Measurements from ENCODE around the gene FGF18. TPM values are rescaled to one million over a fixed set of nuclear protein-coding genes. Genes with fewer than 3 reads are reported as not detected.
"Not testable (repeated sequence)": the region's sequence is repeated elsewhere in the genome, so short reads cannot be mapped to it uniquely, and the experiment has no call there.

Gene FGF18, protein sequence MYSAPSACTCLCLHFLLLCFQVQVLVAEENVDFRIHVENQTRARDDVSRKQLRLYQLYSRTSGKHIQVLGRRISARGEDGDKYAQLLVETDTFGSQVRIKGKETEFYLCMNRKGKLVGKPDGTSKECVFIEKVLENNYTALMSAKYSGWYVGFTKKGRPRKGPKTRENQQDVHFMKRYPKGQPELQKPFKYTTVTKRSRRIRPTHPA
- total RNA-seq (2014; rRNA removed; shearing (Covaris generic)) = not detected in 2 replicates
- 0.09 TPM in 2 replicates for polyA plus RNA-seq (2016; fragmentation: Nextera tagmentation; extraction: Ambion mirVana)

DNA sequence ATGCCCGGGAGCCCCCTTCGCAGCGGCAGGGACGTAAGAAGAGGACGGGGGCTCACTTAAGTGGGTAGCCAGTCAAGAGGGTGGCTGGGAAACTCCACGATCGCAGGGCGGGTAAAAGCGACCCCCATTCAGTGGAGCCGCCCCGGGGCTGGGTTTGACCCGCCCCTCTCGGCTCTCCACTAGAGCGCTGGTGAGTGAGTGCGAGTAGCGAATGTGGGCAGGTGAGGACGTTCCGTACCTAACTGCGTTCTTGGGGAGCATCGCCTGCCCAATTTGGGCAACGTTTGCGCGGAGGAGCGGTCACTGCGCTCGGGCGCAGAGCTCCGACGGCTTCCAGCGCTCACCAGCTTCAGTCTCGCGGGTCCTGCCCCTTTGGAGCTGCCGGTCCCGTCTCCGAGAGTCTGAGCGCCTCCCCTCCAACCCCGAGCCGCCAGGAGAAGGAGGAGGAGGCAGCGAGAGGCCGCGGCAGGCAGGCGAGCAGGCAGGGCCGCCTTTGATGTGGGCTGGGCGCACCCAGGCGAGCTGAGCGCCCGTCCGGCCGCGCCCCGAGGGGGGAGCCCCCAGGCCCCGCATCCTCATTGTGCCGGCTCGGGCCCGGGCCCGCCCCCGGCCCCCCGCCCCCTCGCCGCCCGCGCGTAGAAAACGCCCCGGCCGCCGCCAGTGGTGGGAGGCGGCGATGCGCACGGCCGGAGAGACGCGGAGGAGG is at the start of gene FGF18:
FGF18 (plus strand) TSS at position 666 of the 706 bp plus-strand sequence. CDS start 553 bp downstream, outside the sequence.
- no peaks in the 10 kb centered on the region for H3K9me2 ChIP-seq (ENCODE audit: insufficient read depth)
- no peak for TF ChIP-seq EZH2 (IDR thresholded peaks at IDR 0.05; ENCODE audit: insufficient read depth, poor library complexity, severe bottlenecking)
- no peak for TF ChIP-seq EZH2phosphoT487 (IDR thresholded peaks at IDR 0.05; ENCODE audit: insufficient read depth, low read depth)
- no peaks in the 10 kb centered on the region; the same call in 1 of the 2 replicates for H4K20me1 ChIP-seq (ENCODE audit: insufficient read depth)
- in situ Hi-C loops (cut with MboI) = loop anchor here (10.0 to 25.0 kb wide), 3 partner anchors 418 to 618 kb away; no protein-coding TSS in a partner anchor
- peak; percentile 68 for DNase-seq
- 1 to 4% methylated on average over 33 to 46 of the region's 74 CpGs for WGBS, 2 experiments (ENCODE audit: low coverage in 1 of 2, low lambda C conversion rate in 2 of 2, missing lambda C conversion rate in 2 of 2)
- no peak within 1 kb of the TSS for H3K27ac ChIP-seq
- no peaks in the 10 kb centered on the region for H3K79me2 ChIP-seq (ENCODE audit: insufficient read depth)
- peaks cover 44% of the 10 kb centered on the region for H3F3A ChIP-seq (ENCODE audit: insufficient read depth)
- no peak within 1 kb of the TSS for H3K9ac ChIP-seq
- no peaks in the 10 kb centered on the region for H3K9me3 ChIP-seq (ENCODE audit: low read depth)
- H2AFZ ChIP-seq = 0 out of 2 replicates have a peak within 1 kb of the TSS, but pooled peaks have one; percentile 18
- no peaks in the 10 kb centered on the region for H3K27me3 ChIP-seq (replicated peaks; ENCODE audit: insufficient read depth)
- H3K36me3 ChIP-seq (ENCODE audit: low read depth) = peaks cover 5% of the 10 kb centered on the region; the same call in 1 of the 2 replicates
- H3K4me3 ChIP-seq = peak within 1 kb of the TSS; percentile 63
- peak within 1 kb of the TSS; percentile 75 for H3K4me2 ChIP-seq (ENCODE audit: unreplicated experiment)
- H3K4me1 ChIP-seq (ENCODE audit: insufficient read depth) = 0 out of 2 replicates have a peak, but pooled peaks cover 6% of the 10 kb centered on the region

DNA sequence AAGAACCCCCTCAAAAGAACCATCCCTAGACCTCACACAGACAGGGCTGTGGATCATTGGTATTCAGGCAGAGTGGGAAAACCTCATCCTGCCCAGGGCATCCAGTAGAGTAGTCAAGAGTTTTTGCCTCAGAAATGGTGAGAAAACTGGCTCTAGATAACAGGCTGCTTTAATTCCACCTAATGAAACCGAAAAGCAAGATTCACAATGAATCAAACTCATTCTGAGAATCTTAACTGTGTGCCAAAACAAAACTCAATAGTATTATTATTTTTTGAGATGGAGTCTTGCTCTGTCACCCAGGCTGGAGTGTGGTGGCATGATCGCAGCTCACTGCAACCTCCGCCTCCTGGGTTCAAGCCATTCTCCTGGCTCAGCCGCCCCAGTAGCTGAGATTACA is 49.5 kb upstream of the FGF18 start:
- no peak for TF ChIP-seq EZH2phosphoT487 (IDR thresholded peaks at IDR 0.05; ENCODE audit: insufficient read depth, low read depth)
- Histone ChIP-seq H3K4me1 (ENCODE audit: insufficient read depth) (no peaks in the 10 kb centered on the region), H4K20me1 (ENCODE audit: insufficient read depth) (no peaks in the 10 kb centered on the region), H3K27me3 (replicated peaks; ENCODE audit: insufficient read depth) (no peaks in the 10 kb centered on the region; the same call in 1 of the 2 replicates), H3K9ac (no peak overlapping the region), H3K9me3 (ENCODE audit: low read depth) (no peaks in the 10 kb centered on the region), H2AFZ (no peak overlapping the region), H3K79me2 (ENCODE audit: insufficient read depth) (no peaks in the 10 kb centered on the region), H3F3A (ENCODE audit: insufficient read depth) (no peaks in the 10 kb centered on the region), H3K4me3 (no peak overlapping the region), H3K9me2 (ENCODE audit: insufficient read depth) (no peaks in the 10 kb centered on the region), H3K4me2 (ENCODE audit: unreplicated experiment) (no peak overlapping the region), H3K36me3 (ENCODE audit: low read depth) (no peaks in the 10 kb centered on the region), H3K27ac (no peak overlapping the region)
- in situ Hi-C loops (cut with MboI) = no loop called here
- DNase-seq = no peak
- WGBS, 2 experiments (ENCODE audit: low coverage in 1 of 2, low lambda C conversion rate in 2 of 2, missing lambda C conversion rate in 2 of 2) = 59 to 79% methylated on average over 4 of the region's 4 CpGs

DNA sequence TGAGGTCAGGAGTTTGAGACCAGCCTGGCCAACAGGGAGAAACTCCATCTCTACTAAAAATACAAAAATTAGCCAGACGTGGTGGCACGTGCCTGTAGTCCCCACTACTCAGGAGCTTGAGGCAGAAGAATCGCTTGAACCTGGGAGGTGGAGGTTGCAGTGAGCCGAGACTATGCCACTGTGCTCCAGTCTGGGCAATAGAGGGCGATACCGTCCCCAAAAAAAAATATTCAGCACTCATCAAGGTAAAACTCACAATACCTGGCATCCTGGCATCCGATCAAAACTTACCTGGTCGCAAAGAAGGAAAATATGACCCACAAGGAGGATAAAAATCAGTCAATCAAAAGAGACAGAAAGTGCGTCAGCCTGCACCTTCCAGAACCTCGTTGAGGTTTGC is 48.6 kb upstream of the FGF18 start:
- H3K27ac ChIP-seq; H4K20me1 ChIP-seq (ENCODE audit: insufficient read depth); H3K79me2 ChIP-seq (ENCODE audit: insufficient read depth); H3K9me3 ChIP-seq (ENCODE audit: low read depth); H3F3A ChIP-seq (ENCODE audit: insufficient read depth); in situ Hi-C loops (cut with MboI); H3K9ac ChIP-seq; H3K4me3 ChIP-seq; DNase-seq; H3K36me3 ChIP-seq (ENCODE audit: low read depth); H3K27me3 ChIP-seq (replicated peaks; ENCODE audit: insufficient read depth); H3K4me1 ChIP-seq (ENCODE audit: insufficient read depth); H3K4me2 ChIP-seq (ENCODE audit: unreplicated experiment); H2AFZ ChIP-seq; H3K9me2 ChIP-seq (ENCODE audit: insufficient read depth): not testable (repeated sequence)
- 40 to 46% methylated on average over 10 of the region's 10 CpGs for WGBS, 2 experiments (ENCODE audit: low coverage in 1 of 2, low lambda C conversion rate in 2 of 2, missing lambda C conversion rate in 2 of 2)

DNA sequence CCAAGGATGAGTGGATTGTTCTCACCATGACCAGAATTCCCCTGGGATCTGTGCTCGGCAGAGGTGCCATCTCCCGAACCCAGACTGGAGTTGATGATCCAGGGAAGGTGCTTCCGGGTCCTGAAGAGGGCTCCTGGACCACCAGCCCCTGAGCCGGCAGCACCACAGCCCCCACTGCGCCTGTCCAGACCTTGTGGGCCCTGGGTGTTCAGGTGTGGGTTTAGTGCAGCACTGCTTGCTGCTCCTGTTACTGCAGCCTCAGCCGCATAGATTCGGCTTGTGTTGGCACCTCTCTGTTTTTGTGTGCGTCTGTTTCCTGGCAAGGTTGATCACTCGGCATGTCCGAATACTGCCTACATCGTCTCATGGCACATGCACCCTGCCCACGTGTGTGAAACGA is 48.1 kb upstream of the FGF18 start:
- Histone ChIP-seq H3K27me3 (replicated peaks; ENCODE audit: insufficient read depth) (no peaks in the 10 kb centered on the region; the same call in 1 of the 2 replicates), H3K9ac (no peak overlapping the region), H3K4me1 (ENCODE audit: insufficient read depth) (no peaks in the 10 kb centered on the region), H3K27ac (no peak overlapping the region), H2AFZ (no peak overlapping the region), H3K36me3 (ENCODE audit: low read depth) (no peaks in the 10 kb centered on the region), H3K9me3 (ENCODE audit: low read depth) (no peaks in the 10 kb centered on the region), H3K79me2 (ENCODE audit: insufficient read depth) (no peaks in the 10 kb centered on the region), H3F3A (ENCODE audit: insufficient read depth) (no peaks in the 10 kb centered on the region), H3K9me2 (ENCODE audit: insufficient read depth) (no peaks in the 10 kb centered on the region), H3K4me2 (ENCODE audit: unreplicated experiment) (no peak overlapping the region), H3K4me3 (no peak overlapping the region), H4K20me1 (ENCODE audit: insufficient read depth) (no peaks in the 10 kb centered on the region)
- 58 to 70% methylated on average over 13 of the region's 13 CpGs for WGBS, 2 experiments (ENCODE audit: low coverage in 1 of 2, low lambda C conversion rate in 2 of 2, missing lambda C conversion rate in 2 of 2)
- peak; percentile 8 for DNase-seq
- no peak for TF ChIP-seq EZH2 (IDR thresholded peaks at IDR 0.05; ENCODE audit: insufficient read depth, poor library complexity, severe bottlenecking)
- no peak for TF ChIP-seq EZH2phosphoT487 (IDR thresholded peaks at IDR 0.05; ENCODE audit: insufficient read depth, low read depth)
- in situ Hi-C loops (cut with MboI) = no loop called here

All from GM23248 (cell line).